HT1080 (cell line): ENCODE measurements around the gene HIP1R. TPM values are rescaled to one million over a fixed set of nuclear protein-coding genes. Genes with fewer than 3 reads are reported as not detected.

ENCODE experiments used
- DNase-seq: peaks from one replicate; pipeline ENCODE4 v3.0.0-alpha.2; 2015; ENCODE audit warnings: low read depth
- total RNA-seq: library from RNA; depleted of rRNA; stranded (reverse); fragments of >200 nt; shearing (Covaris generic); gene quantifications from 2 replicates; pipeline ENCODE4 v1.2.3, GENCODE V29; 2014

The HIP1R gene
- total RNA-seq, 1 experiment from 2014 or later, result 30.1 TPM

DNA sequence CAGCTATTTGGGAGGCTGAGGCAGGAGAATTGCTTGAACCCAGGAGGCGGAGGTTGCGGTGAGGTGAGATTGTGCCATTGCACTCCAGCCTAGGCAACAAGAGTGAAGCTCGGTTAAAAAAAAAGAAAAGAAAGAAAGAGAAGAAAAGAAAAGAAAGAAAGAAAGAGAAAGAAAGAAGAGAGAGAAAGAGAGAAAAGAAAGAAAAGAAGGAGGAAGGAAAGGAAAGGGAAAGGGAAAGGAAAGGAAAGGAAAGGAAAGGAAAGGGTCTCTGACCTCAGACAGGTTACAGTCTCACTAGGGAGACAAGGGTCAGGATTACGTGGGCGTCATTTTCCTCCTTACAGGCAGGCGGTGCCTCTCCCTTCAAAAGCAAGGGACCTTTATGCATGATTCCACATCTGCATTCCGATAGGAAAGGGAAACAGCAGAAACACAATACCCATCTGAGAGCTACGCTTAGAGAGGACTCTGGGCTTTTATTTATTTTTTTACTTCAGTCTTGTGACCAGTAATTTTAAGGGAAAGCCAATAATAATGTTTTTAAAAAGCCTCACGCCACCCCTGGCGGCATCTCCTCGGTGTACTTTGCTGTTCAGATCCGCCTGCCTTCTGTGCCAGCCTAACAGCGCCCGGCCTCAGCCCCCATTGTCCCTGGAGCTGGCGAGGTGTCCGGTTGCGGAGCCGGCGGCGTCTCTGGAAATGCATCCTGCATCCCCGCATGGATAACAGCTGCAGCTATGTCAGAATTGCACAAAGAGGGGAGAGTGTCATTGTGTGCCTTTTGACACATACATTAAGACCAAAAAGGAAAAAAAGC, 945 bp upstream of the HIP1R start:
- DNase-seq, result peak; percentile 70

- DNase-seq, result no peak
Measured at GRCh38 chr12:122835750-122836026, 431 bp downstream of the HIP1R start.

DNA sequence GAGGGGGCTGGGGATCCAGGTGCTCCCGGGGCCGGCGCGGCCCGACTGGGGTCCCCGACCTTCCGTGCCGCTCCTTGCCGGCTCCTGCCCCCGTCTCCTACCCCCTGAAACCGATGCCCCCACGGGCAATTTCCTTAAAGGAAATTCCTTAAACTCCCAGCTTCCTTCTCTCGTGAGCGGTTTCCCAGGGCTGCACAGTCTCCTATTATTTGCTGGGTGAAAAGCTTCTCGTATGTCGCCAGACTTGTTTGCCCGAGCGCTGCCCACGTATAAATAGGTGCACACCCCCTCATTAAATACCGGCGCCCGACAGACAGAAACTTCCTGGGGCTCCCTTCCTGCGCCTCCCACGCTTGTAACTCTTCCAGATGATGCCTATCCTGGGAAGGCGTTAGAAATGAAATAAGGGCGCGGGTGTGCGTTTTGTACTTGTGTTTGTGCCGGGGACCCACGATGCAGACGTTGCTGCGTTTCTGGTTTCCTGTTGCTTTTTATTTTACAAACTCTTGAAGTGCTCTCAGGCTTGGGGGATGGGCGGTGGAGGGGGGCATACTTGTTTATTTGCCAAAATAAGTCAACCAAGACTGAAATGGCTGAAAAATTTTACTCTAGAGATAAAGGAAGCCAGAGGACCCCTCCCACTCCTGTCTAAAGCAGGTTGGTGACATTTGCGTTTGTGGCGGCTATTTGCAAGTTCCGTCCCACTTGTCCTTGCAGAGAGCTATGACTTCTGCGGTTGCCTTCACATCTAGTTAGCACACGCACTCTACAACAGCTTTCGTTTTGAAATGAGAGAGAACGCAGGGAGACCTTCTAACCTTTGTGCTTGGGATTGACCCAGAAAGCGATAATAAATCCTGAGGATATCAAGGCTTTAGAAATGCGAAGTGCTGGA, 1.0 kb downstream of the HIP1R start:
- DNase-seq, result no peak

GRCh38 chr12:122837306-122838265, 2.3 kb downstream of the HIP1R start:
- DNase-seq, result no peak

DNA sequence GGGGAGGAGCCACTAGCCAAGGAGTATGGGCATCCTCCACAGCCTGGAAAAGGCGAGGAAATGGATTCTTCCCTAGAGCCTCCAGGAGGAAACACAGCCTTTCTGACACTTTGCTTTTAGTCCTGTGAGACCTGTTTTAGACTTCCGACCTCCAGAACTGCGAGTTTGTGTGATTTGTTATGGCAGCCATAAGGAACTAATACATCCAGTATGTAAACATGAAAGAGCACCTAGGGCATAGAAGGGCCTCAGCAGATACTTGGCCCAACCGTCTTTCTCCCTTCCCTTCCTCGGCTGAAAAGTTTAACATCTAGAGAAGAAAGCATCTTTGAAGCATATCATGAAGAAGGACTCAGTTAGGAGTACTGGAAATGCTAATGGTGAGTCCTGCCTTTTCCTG, 3.6 kb downstream of the HIP1R start:
- no peak for DNase-seq

DNA sequence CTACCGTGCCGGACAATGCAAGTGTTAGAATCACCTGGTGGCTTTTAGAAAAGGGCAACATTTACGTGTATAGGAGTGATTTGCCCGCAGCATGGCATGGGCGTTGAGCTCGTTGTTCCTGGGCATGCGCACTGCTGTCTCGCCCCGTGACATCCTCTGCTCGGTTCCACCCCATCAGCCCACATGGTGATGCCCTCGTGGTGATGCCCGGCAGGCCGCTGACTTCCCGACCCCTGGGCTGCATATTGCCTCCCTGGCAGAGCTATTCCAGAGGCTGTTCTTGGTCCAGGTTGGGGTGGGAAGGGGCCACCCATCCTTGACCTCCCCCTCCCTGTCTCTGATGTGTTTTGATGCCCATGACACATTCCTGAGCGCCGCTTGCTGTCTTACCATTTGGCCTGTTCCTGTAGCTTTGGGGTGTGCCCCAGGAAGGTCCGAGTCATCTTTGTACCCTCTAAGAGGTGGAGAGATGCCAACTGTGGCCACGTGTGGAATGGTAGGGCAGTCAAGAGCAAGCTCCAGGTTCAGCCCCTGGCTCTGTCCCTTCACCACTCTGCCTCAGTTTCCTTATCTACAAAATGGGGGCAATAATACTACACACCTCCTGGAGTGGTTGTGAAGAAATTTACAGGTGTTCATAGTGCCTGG, 4.8 kb downstream of the HIP1R start:
- no peak for DNase-seq

DNA sequence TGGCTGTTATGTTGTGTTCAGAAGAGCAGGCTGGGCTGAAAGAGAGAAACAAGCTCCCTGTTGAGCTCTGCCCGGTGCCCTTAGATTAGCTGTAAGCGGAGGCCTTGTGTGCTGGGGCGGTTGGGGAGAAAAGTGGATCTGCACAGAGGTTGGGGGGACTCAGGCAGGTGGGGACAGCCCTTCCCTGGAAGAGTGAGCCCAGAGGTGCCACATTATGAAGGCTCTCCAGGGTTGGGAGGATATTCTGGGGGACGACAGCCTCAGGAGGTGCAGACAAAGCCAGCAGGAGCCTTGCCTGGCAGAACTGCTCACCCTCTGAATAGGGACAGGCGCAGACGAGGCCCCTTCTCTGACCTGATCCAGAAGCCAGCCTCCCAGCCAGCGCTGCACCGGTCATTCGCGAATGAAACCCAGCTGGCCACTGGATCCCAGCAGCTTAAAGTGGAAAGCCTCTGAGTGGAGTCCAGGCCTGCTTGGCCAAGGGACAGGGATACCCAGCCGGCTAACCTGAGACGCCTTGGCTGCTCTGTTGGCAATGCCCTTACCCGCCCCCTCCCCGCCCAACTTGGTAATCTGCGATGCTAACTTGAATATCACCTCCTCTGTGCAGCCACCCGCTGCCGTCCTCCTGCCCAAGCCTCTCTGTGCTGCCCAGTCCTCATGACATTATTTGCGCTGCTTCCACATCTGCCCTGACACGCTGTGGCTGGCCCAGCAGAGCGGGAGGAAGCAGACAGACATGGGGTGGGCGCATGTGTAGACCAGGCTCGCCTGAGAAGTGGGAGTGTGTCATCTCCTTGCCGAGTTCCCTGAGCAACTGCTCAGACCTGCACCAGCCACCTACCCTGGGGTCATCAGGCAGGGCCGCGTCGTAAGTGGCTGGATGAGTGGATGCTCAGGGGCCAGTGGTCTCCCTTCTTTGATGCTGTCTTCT, 5.6 kb downstream of the HIP1R start:
- no peak for DNase-seq

DNA sequence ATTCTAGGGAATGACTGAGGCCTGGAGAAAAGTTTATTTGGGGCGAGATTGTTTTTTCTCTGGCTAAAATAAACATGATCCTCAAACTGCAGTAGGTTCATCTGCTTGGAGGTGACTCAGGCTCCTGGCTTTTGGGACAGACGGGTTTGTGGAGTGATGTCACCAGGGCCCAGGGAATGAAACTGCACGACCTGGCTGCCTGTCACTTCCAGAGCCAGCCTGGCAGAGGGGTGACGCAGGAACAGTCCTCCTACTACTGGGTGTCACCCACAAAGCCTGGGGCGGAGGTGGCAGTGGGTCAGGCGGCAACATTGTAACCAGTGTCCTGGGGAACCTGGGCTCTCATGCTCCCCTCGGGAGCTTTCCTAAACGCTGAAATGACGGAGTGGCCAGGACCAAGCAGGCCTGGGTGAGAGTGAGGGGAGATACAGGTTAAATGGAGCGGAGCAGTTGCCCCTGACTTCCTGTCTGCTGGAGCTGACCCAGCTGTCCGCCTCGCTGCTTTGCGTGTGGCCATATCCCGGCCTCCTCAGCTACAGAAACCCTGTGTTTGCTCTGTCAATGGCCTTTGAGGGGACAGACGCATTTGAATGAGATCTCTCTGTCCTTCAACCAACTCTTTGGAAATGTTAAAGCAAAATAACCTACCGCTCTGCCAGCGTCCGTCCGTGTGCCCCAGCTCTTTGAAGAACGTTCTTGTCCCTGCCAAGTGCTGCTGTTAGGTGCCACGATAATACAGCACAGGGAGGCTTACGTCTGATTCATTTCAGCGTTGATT, 6.5 kb downstream of the HIP1R start:
- no peak for DNase-seq

GRCh38 chr12:122842505-122843405, 7.5 kb downstream of the HIP1R start:
- DNase-seq, result no peak

GRCh38 chr12:122843455-122843854, 8.2 kb downstream of the HIP1R start:
- no peak for DNase-seq

GRCh38 chr12:122844366-122844971, 9.2 kb downstream of the HIP1R start:
- no peak for DNase-seq

DNA sequence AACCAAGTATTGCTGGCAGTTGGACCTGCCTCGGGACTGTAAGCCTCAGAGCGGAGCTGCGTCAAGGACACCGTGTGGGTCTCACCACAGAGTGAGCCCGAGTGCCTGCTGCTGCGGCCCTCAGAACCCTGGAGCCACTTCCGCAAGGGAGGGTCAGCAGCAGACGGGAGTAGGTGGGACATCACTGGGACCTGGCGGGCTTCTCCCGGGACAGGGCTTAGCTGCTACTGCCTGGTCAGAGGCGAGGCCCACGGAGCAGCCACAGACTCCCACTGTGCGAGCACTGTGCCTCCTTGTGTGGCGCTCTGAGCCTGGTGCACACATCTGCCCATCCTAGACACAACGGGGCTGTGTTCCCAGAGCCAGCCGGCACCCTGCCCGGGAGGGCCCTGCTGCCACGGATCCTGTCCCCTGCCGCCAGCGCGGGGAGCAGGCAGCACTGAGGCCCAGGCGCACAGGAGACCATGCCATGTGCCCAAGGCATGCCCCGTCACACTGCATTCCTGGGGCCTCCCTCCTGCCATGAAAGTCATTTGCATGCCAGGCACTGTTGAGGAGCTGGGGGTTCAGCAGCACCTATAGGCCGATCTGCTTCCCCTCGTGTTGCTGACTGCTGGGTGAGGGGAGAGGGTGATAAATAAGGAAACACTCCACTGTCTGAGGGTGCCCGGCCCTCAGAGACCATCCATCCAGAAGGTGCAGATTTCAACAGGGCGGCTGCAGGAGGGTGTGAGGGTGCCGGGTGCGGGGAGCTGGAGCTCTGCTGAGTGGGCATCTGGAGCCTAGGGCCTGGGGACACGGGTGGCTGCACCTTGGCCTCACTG, 10.0 kb downstream of the HIP1R start:
- DNase-seq, result no peak

DNA sequence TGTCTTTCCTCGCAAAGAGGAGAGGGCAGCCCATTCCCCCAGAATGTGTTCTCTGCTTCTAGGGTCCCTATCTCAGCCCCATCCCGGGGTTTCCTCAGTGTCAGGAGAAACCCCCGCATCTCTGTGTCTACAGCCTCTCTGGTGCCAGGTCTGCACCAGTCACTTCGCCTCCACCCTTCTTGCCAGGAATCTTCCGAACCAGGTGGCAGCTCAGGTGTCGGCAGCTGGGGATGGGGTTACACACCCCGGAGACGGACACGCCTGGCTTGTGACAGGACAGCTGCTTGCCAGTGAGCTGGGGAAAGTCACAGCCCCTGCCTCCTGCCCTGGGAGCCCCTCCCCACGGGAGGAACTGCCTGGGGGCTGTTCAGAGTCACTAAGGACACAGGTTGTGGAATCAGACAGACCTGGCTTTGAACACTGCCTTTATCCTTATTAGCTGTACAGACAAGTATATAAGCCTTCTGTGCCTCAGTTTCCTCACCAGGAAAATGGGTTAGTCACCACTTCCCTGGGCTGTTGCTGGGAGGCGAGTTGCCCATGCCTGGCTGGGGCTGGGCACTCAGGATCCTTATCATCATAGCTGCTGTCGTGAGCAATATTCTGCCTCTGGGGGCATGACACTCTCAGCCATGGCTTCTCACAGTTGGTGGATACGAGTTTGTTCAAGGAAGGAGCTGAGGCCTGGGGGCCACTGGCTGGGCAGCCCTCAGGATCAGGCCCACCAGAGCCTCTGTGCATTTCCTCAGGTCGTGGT, 10.8 kb downstream of the HIP1R start:
- DNase-seq, result no peak

DNA sequence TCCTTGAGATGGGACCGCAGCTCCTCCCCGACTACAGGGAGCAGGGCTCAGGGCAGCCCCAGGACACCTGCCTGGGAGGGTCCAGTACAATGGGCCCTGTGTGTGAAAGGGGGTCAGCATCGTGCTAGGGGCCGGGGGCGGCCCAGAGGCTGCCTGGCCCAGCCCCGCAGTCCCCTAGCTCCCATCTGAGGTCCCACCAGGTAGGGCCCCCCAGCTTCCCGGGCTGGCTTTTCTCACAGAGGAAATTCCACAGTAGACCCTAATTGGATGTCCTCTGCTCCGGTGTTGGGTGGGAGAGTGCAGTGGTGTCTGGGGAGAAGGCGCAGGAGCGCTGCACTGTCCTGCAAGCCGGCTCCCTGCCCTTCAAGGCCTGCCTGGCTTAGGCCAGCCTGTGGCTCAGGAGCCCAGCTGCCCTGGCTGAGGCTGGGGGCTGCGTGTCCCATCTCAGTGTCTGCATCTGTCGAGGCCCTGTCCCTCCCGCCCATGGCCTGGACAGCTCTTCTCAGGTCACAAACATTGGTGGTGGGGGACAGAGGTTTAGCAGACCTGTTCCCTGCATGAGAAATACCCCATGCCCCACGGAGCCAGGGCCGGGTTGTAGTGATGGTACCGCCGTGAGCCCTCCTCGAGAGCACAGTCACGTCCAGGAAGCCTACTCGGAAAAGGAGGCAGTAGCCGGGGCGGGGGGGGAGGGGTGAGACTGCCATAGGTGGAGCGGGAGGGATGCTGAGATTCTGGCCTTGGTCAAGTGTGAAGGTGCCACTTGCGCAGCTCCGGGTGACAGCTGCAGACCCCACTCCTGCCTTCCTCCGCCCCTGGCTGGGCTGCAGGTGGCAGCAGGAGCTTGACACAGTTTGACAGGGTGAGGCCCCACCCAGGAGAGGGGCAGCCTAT, 11.6 kb downstream of the HIP1R start:
- no peak for DNase-seq

GRCh38 chr12:122847516-122847836, 12.2 kb downstream of the HIP1R start:
- DNase-seq, result no peak
